Hepatocyte (in vitro differentiated cells): Measurements from ENCODE around the gene MSLN. TPM values are rescaled to one million over a fixed set of nuclear protein-coding genes. Genes with fewer than 3 reads are reported as not detected.
"Not testable (repeated sequence)": the region's sequence is repeated elsewhere in the genome, so short reads cannot be mapped to it uniquely, and the experiment has no call there.

Experiments
- DNase-seq: peaks from one replicate; pipeline ENCODE4 v3.0.0-alpha.2; 2016; ENCODE audit warnings: low spot score
- H2AFZ ChIP-seq: fragments of 200-600 bp; sonication (generic); 2 replicates; pipeline ENCODE4 v1.6.0; 2016; ENCODE audit warnings: antibody characterized with exemption, mild to moderate bottlenecking
- H3K27ac ChIP-seq: fragments of 200-600 bp; sonication (generic); 2 replicates; pipeline ENCODE4 v1.5.1; 2016; ENCODE audit warnings: mild to moderate bottlenecking
- H3K27me3 ChIP-seq: fragments of 200-600 bp; sonication (generic); 2 replicates; pipeline ENCODE4 v1.6.1; 2016
- H3K36me3 ChIP-seq: fragments of 200-600 bp; sonication (generic); replicated peaks from 2 replicates; pipeline ENCODE4 v1.5.1; 2016; ENCODE audit warnings: low read depth; ENCODE audit not compliant: insufficient read depth
- H3K4me1 ChIP-seq: fragments of 200-600 bp; sonication (generic); 2 replicates; pipeline ENCODE4 v1.5.1; 2016; ENCODE audit warnings: mild to moderate bottlenecking, moderate library complexity; ENCODE audit not compliant: insufficient read depth
- H3K4me2 ChIP-seq: fragments of 200-600 bp; sonication (generic); 2 replicates; pipeline ENCODE4 v1.6.0; 2016
- H3K4me3 ChIP-seq: fragments of 200-600 bp; sonication (generic); 2 replicates; pipeline ENCODE4 v1.5.1; 2016; ENCODE audit warnings: mild to moderate bottlenecking
- H3K79me2 ChIP-seq: fragments of 200-600 bp; sonication (generic); 2 replicates; pipeline ENCODE4 v1.6.0; 2017; ENCODE audit warnings: mild to moderate bottlenecking
- H3K9me2 ChIP-seq: fragments of 200-600 bp; sonication (generic); replicated peaks from 2 replicates; pipeline ENCODE4 v1.6.0; 2017; ENCODE audit warnings: mild to moderate bottlenecking; ENCODE audit not compliant: insufficient read depth
- H3K9me3 ChIP-seq: fragments of 200-600 bp; sonication (generic); 2 replicates; pipeline ENCODE4 v1.5.1; 2016; ENCODE audit warnings: low read depth, mild to moderate bottlenecking
- H4K20me1 ChIP-seq: fragments of 200-600 bp; sonication (generic); 2 replicates; pipeline ENCODE4 v1.6.0; 2016; ENCODE audit warnings: mild to moderate bottlenecking; ENCODE audit not compliant: insufficient read depth, poor library complexity, severe bottlenecking
- CTCF ChIP-seq: fragments of 200-600 bp; sonication (generic); IDR thresholded peaks from 2 replicates; pipeline ENCODE4 v1.5.1; 2016; ENCODE audit warnings: antibody characterized with exemption, mild to moderate bottlenecking; ENCODE audit not compliant: poor library complexity
- EZH2 ChIP-seq: fragments of 200-600 bp; sonication (generic); IDR thresholded peaks from 2 replicates; pipeline ENCODE4 v1.6.1; 2016; ENCODE audit warnings: antibody characterized with exemption, mild to moderate bottlenecking, borderline replicate concordance
- EZH2phosphoT487 ChIP-seq: fragments of 200-600 bp; sonication (generic); IDR thresholded peaks from one replicate; pipeline ENCODE4 v1.6.1; 2018; ENCODE audit warnings: antibody characterized with exemption, mild to moderate bottlenecking, low read depth, moderate library complexity; ENCODE audit not compliant: unreplicated experiment, severe bottlenecking
- WGBS: methylation state at CpG from one replicate; pipeline ENCODE4 v1.1.6; 2016; ENCODE audit warnings: low lambda C conversion rate; ENCODE audit errors: missing lambda C conversion rate; 5-methylcytosine and 5-hydroxymethylcytosine counted together
- polyA plus RNA-seq: library from polyadenylated mRNA; unstranded; fragments of >200 nt; fragmentation: Nextera tagmentation; extraction: Ambion mirVana; gene quantifications from 2 replicates; pipeline ENCODE4 v1.2.1, GENCODE V29; 2016
- total RNA-seq: library from RNA; depleted of rRNA; stranded (reverse); fragments of >200 nt; gene quantifications from 2 replicates; pipeline ENCODE4 v1.2.3, GENCODE V29; 2014

The MSLN gene
- total and polyA plus RNA-seq, 2 experiments from 2014 or later = 2.4 to 8.0 TPM

- TF ChIP-seq EZH2 (no peak), CTCF (no peak), EZH2phosphoT487 (no peak)
- H3K4me3 ChIP-seq = no peak overlapping the region
- H3K4me1 ChIP-seq = no peaks in the 10 kb centered on the region
- H3K36me3 ChIP-seq = no peaks in the 10 kb centered on the region
- no peak overlapping the region for H3K4me2 ChIP-seq
- 94% methylated on average over 18 of the region's 18 CpGs for WGBS
- no peaks in the 10 kb centered on the region for H3K9me2 ChIP-seq
- no peak overlapping the region for H3K27ac ChIP-seq
- H3K9me3 ChIP-seq = no peaks in the 10 kb centered on the region
- no peaks in the 10 kb centered on the region for H3K27me3 ChIP-seq
- no peaks in the 10 kb centered on the region for H4K20me1 ChIP-seq
- no peak for DNase-seq
- no peak overlapping the region for H2AFZ ChIP-seq
- no peaks in the 10 kb centered on the region for H3K79me2 ChIP-seq
These were observed 12.4 kb downstream of the MSLN start for GRCh38 chr16:772959-773358.

GRCh38 chr16:774086-775001 is 13.8 kb downstream of the MSLN start:
- Histone ChIP-seq H3K4me1 (no peaks in the 10 kb centered on the region), H3K9me2 (no peaks in the 10 kb centered on the region), H3K9me3 (no peaks in the 10 kb centered on the region), H3K27ac (no peak overlapping the region), H3K36me3 (no peaks in the 10 kb centered on the region), H3K4me2 (no peak overlapping the region), H3K4me3 (no peak overlapping the region), H2AFZ (no peak overlapping the region), H3K79me2 (no peaks in the 10 kb centered on the region), H4K20me1 (no peaks in the 10 kb centered on the region), H3K27me3 (no peaks in the 10 kb centered on the region)
- no peak for TF ChIP-seq CTCF
- no peak for TF ChIP-seq EZH2
- no peak for TF ChIP-seq EZH2phosphoT487
- WGBS = 94% methylated on average over 25 of the region's 46 CpGs
- no peak for DNase-seq

GRCh38 chr16:775236-775796 is 14.8 kb downstream of the MSLN start:
- DNase-seq = no peak
- H2AFZ ChIP-seq = no peak overlapping the region
- 91% methylated on average over 13 of the region's 36 CpGs for WGBS
- TF ChIP-seq EZH2 (no peak), CTCF (no peak), EZH2phosphoT487 (no peak)
- no peaks in the 10 kb centered on the region for H3K9me3 ChIP-seq
- H3K4me2 ChIP-seq = no peak overlapping the region
- H3K27ac ChIP-seq = no peak overlapping the region
- H3K79me2 ChIP-seq = no peaks in the 10 kb centered on the region
- no peaks in the 10 kb centered on the region for H3K9me2 ChIP-seq
- H3K4me1 ChIP-seq = no peaks in the 10 kb centered on the region
- H4K20me1 ChIP-seq = no peaks in the 10 kb centered on the region
- no peaks in the 10 kb centered on the region for H3K36me3 ChIP-seq
- H3K27me3 ChIP-seq = no peaks in the 10 kb centered on the region
- H3K4me3 ChIP-seq = no peak overlapping the region

GRCh38 chr16:776298-776697 is 15.8 kb downstream of the MSLN start:
- not testable (repeated sequence) for H3K4me3 ChIP-seq, H3K27me3 ChIP-seq, DNase-seq, H3K4me2 ChIP-seq, H3K27ac ChIP-seq, H2AFZ ChIP-seq, H4K20me1 ChIP-seq, H3K9me2 ChIP-seq, H3K4me1 ChIP-seq, H3K79me2 ChIP-seq, H3K9me3 ChIP-seq, H3K36me3 ChIP-seq
- 94% methylated on average over 10 of the region's 10 CpGs for WGBS
